ENCODE data around the gene MYH16.

DNA sequence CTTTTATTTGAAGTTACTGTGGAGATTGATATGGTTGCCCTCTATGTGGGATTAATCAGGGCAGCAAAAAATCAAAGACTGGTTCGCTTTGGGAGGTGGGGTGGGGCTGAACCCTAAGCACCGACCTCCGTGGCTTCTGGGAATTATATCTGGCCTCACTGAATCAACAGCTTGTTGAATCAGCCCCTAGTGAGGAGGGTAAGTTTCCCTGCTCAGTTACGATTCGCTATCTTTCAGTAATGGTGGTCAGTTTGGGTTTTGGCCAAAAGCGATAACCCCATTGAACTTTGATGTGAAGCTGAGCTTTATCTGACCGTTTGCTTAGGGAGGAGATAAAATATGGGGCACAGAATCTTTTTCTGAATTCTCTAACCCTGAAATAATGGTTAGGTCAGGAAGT lies 36.5 kb downstream of the MYH16 start:
- TF ChIP-seq, protein P1, sequence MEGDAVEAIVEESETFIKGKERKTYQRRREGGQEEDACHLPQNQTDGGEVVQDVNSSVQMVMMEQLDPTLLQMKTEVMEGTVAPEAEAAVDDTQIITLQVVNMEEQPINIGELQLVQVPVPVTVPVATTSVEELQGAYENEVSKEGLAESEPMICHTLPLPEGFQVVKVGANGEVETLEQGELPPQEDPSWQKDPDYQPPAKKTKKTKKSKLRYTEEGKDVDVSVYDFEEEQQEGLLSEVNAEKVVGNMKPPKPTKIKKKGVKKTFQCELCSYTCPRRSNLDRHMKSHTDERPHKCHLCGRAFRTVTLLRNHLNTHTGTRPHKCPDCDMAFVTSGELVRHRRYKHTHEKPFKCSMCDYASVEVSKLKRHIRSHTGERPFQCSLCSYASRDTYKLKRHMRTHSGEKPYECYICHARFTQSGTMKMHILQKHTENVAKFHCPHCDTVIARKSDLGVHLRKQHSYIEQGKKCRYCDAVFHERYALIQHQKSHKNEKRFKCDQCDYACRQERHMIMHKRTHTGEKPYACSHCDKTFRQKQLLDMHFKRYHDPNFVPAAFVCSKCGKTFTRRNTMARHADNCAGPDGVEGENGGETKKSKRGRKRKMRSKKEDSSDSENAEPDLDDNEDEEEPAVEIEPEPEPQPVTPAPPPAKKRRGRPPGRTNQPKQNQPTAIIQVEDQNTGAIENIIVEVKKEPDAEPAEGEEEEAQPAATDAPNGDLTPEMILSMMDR (IDR thresholded peaks at IDR 0.05): no peak
- TF ChIP-seq POLR2A (IDR thresholded peaks at IDR 0.05): no peak
